ENCODE results near the gene PLA2G12B. TPM values are rescaled to one million over a fixed set of nuclear protein-coding genes. Genes with fewer than 3 reads are reported as not detected.

Gene PLA2G12B
- total RNA-seq, 2 experiments from 2014 or later = not detected

GRCh38 chr10:72895236-72895850 is 59.3 kb downstream of the PLA2G12B start:
- peaks cover 12% of the 10 kb centered on the region for H3K27me3 Mint-ChIP-seq
- no peak overlapping the region for H3K4me3 Mint-ChIP-seq
- DNase-seq = no peak
- H3K27ac Mint-ChIP-seq = no peak overlapping the region
- POLR2A ChIA-PET = no interaction called here
- H3K9me3 Mint-ChIP-seq = no peaks in the 10 kb centered on the region
- H3K36me3 Mint-ChIP-seq = no peaks in the 10 kb centered on the region
- ATAC-seq (ENCODE audit: low read depth) = no peak
- H3K4me1 Mint-ChIP-seq = no peaks in the 10 kb centered on the region

- Mint-ChIP-seq H3K4me3 (no peak within 1 kb of the TSS), H3K27ac (no peak within 1 kb of the TSS), H3K4me1 (peaks cover 2% of the 10 kb centered on the region), H3K27me3 (peaks cover 12% of the 10 kb centered on the region), H3K9me3 (no peaks in the 10 kb centered on the region), H3K36me3 (peaks cover 9% of the 10 kb centered on the region)
- DNase-seq = no peak
- ATAC-seq (ENCODE audit: low read depth) = no peak
- POLR2A ChIA-PET = interaction anchor here (0.6 kb wide), 1 partner anchor 492 kb away, joined by 3 read pairs; no protein-coding TSS in a partner anchor
These were observed 61.3 kb downstream of the PLA2G12B start, which contains the start of gene OIT3 for GRCh38 chr10:72893136-72893798. Gene OIT3 (plus strand): TSS chr10:72893739. CDS start chr10:72893799, 60 bp downstream.

DNA sequence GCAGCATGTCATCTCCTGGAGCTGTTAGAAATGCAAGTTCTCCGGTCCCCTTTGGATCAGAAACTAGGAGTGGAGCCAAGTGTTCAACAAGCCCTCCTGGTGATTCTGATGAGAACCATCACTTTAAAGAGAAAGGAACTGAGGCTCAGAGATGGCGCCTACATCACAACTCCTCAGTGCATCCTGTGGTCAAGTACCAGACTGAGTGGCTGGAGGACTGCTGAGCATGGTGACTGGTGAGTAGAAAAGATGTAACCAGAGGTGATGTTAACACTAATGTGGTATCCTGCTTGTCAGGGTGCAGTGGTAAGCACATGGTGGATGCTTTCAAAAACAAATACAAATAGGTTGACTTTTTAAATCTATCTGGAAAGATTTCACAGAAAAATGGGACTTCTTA is 64.5 kb downstream of the PLA2G12B start:
- no peak overlapping the region for H3K27ac Mint-ChIP-seq
- DNase-seq = no peak
- H3K4me3 Mint-ChIP-seq = no peak overlapping the region
- POLR2A ChIA-PET = no interaction called here
- no peaks in the 10 kb centered on the region for H3K9me3 Mint-ChIP-seq
- peaks cover 11% of the 10 kb centered on the region for H3K4me1 Mint-ChIP-seq
- peaks cover 10% of the 10 kb centered on the region for H3K27me3 Mint-ChIP-seq
- no peak for ATAC-seq (ENCODE audit: low read depth)
- H3K36me3 Mint-ChIP-seq = peaks cover 24% of the 10 kb centered on the region

DNA sequence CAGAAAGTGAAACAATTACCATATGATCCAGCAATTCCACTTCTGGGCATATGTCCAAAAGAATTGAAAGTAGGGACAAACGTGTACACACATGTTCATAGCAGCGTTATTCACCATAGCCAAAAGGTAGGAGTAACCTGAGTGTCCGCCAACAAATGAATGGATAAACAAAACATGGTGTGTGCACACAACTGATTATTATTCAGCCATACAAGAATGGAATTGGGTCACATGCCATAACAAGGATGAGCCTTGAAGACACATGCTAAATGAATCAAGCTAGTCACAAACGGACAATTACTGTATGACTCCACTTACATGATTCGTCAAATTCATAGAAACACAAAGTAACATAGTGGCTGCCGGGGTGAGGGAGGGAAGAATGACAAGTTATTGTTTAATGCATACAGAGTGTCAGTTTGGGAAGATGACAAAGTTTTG is 65.2 kb downstream of the PLA2G12B start:
- H3K27me3 Mint-ChIP-seq = peaks cover 7% of the 10 kb centered on the region
- peaks cover 27% of the 10 kb centered on the region for H3K36me3 Mint-ChIP-seq
- DNase-seq (no peak), ATAC-seq (ENCODE audit: low read depth) (no peak)
- H3K27ac Mint-ChIP-seq = no peak overlapping the region
- no peaks in the 10 kb centered on the region for H3K9me3 Mint-ChIP-seq
- H3K4me3 Mint-ChIP-seq = no peak overlapping the region
- POLR2A ChIA-PET = no interaction called here
- H3K4me1 Mint-ChIP-seq = peaks cover 11% of the 10 kb centered on the region

- no peak overlapping the region for H3K27ac Mint-ChIP-seq
These were observed 66.4 kb downstream of the PLA2G12B start for GRCh38 chr10:72888151-72888638.

DNA sequence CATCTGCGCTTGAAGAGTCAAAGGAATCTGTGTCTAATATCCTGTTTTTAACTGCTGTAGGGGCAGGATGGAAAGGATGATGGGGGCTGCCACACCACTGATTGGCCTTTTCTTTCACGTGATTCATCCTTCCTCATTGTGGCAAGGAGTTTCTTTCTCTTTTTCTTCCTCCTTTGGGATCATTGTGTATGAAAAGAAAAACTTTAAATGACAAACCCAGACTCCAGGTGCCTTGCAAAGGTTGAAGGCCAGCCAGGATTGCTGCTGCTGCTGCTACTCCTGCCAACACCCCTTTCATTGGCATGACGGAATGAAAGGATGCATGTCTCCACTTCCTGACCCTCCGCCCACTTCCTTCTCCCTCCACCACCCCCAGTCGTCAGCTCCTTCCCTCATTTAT is 67.6 kb downstream of the PLA2G12B start:
- peaks cover 11% of the 10 kb centered on the region for H3K4me1 Mint-ChIP-seq
- H3K27me3 Mint-ChIP-seq = no peaks in the 10 kb centered on the region
- H3K9me3 Mint-ChIP-seq = peaks cover 3% of the 10 kb centered on the region
- DNase-seq (no peak), ATAC-seq (ENCODE audit: low read depth) (no peak)
- peaks cover 33% of the 10 kb centered on the region for H3K36me3 Mint-ChIP-seq
- peak overlapping the region; percentile 45 for H3K27ac Mint-ChIP-seq
- H3K4me3 Mint-ChIP-seq = peak overlapping the region; percentile 64
- POLR2A ChIA-PET = no interaction called here

More at GRCh38 chr10:72888151-72888638, 66.4 kb downstream of the PLA2G12B start:
- DNase-seq (no peak), ATAC-seq (ENCODE audit: low read depth) (no peak)
- Mint-ChIP-seq H3K4me3 (no peak overlapping the region), H3K9me3 (no peaks in the 10 kb centered on the region), H3K27me3 (peaks cover 3% of the 10 kb centered on the region), H3K36me3 (peaks cover 27% of the 10 kb centered on the region), H3K4me1 (peaks cover 11% of the 10 kb centered on the region)
- POLR2A ChIA-PET = no interaction called here

DNA sequence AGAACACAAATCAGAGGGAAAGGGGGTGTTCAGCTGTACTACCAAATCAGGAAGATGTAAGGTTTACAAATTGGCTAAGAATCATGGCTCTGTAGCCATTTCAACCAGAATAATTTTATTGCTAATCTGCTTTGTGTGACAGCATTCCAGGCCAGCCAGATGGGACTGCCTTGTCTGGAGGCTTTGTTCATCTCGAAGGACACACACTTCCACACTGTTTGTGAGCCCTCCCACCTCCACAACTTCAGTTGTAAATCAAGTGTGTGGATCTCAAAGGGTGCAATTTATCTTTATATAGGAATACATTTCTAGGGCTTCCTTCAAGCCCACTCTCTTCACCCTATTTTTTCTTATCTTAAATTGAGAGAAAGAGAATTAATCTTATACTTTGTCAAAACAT is 68.0 kb downstream of the PLA2G12B start:
- Mint-ChIP-seq H3K4me3 (no peak overlapping the region), H3K4me1 (peaks cover 11% of the 10 kb centered on the region), H3K36me3 (peaks cover 33% of the 10 kb centered on the region), H3K27me3 (no peaks in the 10 kb centered on the region), H3K9me3 (peaks cover 5% of the 10 kb centered on the region), H3K27ac (no peak overlapping the region)
- DNase-seq = no peak
- no peak for ATAC-seq (ENCODE audit: low read depth)
- POLR2A ChIA-PET = no interaction called here

DNA sequence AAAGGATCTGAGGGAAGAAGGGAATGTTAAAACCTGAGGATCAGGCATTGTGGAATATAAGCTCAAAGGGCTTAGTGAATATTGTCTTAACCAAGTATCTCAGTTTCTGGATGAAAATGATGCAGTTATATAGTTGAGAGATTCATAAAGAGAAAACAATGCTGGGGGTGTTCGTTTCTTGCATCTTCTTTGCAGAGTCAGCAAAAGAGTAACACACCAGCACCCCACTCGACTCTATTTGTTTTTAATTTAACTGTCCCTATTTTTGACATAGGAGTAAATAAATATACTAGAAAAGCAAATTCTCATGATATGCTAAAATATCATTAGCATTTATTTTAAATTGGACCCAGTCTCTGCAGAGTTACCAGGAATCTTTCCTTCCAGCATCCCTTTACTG is 68.7 kb downstream of the PLA2G12B start:
- ATAC-seq (ENCODE audit: low read depth) = no peak
- Mint-ChIP-seq H3K9me3 (peaks cover 7% of the 10 kb centered on the region), H3K27ac (no peak overlapping the region), H3K4me1 (peaks cover 11% of the 10 kb centered on the region), H3K27me3 (no peaks in the 10 kb centered on the region), H3K36me3 (peaks cover 33% of the 10 kb centered on the region), H3K4me3 (no peak overlapping the region)
- POLR2A ChIA-PET = no interaction called here
- DNase-seq = no peak

Other genes with a start within 250 kb of the PLA2G12B start
- gene OIT3, start 61.1 kb downstream of the PLA2G12B start, total RNA-seq = not detected
- 10 to 100 TPM; 47.3 to 51.2 TPM for gene P4HA1, start 142.1 kb upstream of the PLA2G12B start, total RNA-seq
- gene NUDT13, start 155.6 kb upstream of the PLA2G12B start, total RNA-seq = 1 to 10 TPM; 2.1 to 2.8 TPM
- 10 to 100 TPM; 30.1 to 31.7 TPM for gene ECD, start 213.2 kb upstream of the PLA2G12B start, total RNA-seq
- 10 to 100 TPM; 15.6 to 18.4 TPM for gene FAM149B1, start 213.3 kb upstream of the PLA2G12B start, total RNA-seq

All from activated naive CD8-positive, alpha-beta T cell treated with anti-CD3 and anti-CD28 coated beads, Interleukin-2, amount 10 ng/mL, durations not matched to agents 7 days and 5 days (primary cell).